Endothelial cell of umbilical vein (primary cell): ENCODE measurements around the gene KASH5. TPM values are rescaled to one million over a fixed set of nuclear protein-coding genes. Genes with fewer than 3 reads are reported as not detected.

Source experiments
- BruUV-seq: library from RNA; stranded (reverse); fragments of 400-500 nt; replicated peaks from 2 replicates; lab custom pipeline; 2021; lab: Mats Ljungman, UMichigan
- CTCF ChIA-PET: fragments of 300-600, 350-600 bp; sonication (Branson Sonifier 250); formaldehyde crosslinking; loops from one replicate; lab custom pipeline; 2021; ENCODE audit warnings: antibody characterized with exemption, inconsistent platforms; lab: Charles Lee
- POLR2A ChIA-PET: fragments of 300-600, 350-600 bp; sonication (Branson Sonifier 250); formaldehyde crosslinking; loops from one replicate; lab custom pipeline; 2021; ENCODE audit warnings: antibody characterized with exemption, inconsistent platforms; lab: Charles Lee
- DNase-seq: peaks from one replicate; pipeline ENCODE4 v3.0.0-alpha.2; 2011; ENCODE audit warnings: low read depth, low spot score
- FAIRE-seq: peaks from 2 replicates; lab custom pipeline; 2011; peaks lifted over from hg19 to GRCh38; lab: Jason Lieb, UNC
- H2AFZ ChIP-seq: 2 replicates; pipeline ENCODE4 v1.6.0; 2012; ENCODE audit warnings: low read depth, low read length, control low read depth, inconsistent platforms
- H3K27ac ChIP-seq: 2 replicates; pipeline ENCODE4 v1.5.1; 2011; ENCODE audit warnings: low read depth, mild to moderate bottlenecking, control low read depth, low read length, moderate library complexity; ENCODE audit not compliant: insufficient read depth
- H3K27me3 ChIP-seq, 2 experiments: 2 replicates each; pipeline versions ENCODE4 v1.6.0 to v1.6.1; 2011; ENCODE audit warnings: low read length in 2 of 2, mixed read lengths in 1 of 2; ENCODE audit not compliant: control insufficient read depth in 2 of 2, insufficient read depth in 2 of 2
- H3K36me3 ChIP-seq, 2 experiments: 2 replicates in 1 of 2; 3 replicates in 1 of 2; pipeline ENCODE4 v1.5.1; 2011; ENCODE audit warnings: low read length in 2 of 2, mild to moderate bottlenecking in 1 of 2, moderate library complexity in 1 of 2; ENCODE audit not compliant: control insufficient read depth in 2 of 2, insufficient read depth in 2 of 2; ENCODE audit errors: extremely low read depth in 1 of 2
- H3K4me1 ChIP-seq: 3 replicates; pipeline ENCODE4 v1.5.1; 2011; ENCODE audit warnings: mild to moderate bottlenecking, low read length; ENCODE audit not compliant: control insufficient read depth, insufficient read depth; ENCODE audit errors: extremely low read depth
- H3K4me2 ChIP-seq: 2 replicates; pipeline ENCODE4 v1.6.1; 2011; ENCODE audit warnings: low read length, control low read depth, mixed read lengths; ENCODE audit not compliant: insufficient read depth
- H3K4me3 ChIP-seq, 3 experiments: fragments of 200-600 bp in 1 of 3; sonication (generic), shearing (Covaris generic) in 1 of 3; replicated peaks in 1 of 3; 2 replicates each; pipeline ENCODE4 v1.5.1; 2011 to 2016; ENCODE audit warnings: control low read depth in 3 of 3, low read length in 3 of 3, mild to moderate bottlenecking in 2 of 3, inconsistent platforms in 1 of 3, low read depth in 1 of 3, moderate library complexity in 1 of 3; ENCODE audit not compliant: insufficient read depth in 1 of 3
- H3K79me2 ChIP-seq: 2 replicates; pipeline ENCODE4 v1.6.0; 2012; ENCODE audit warnings: low read length, inconsistent platforms; ENCODE audit not compliant: control insufficient read depth, insufficient read depth
- H3K9ac ChIP-seq: replicated peaks from 2 replicates; pipeline ENCODE3; 2011; ENCODE audit warnings: low read length, control low read depth; ENCODE audit not compliant: insufficient read depth; ENCODE audit errors: extremely low read depth
- H3K9me1 ChIP-seq: replicated peaks from 3 replicates; pipeline ENCODE4 v1.6.0; 2011; ENCODE audit warnings: mild to moderate bottlenecking, low read length; ENCODE audit not compliant: control insufficient read depth, insufficient read depth; ENCODE audit errors: extremely low read depth
- H3K9me3 ChIP-seq: replicated peaks from 2 replicates; pipeline ENCODE4 v1.5.1; 2012; ENCODE audit warnings: low read length, inconsistent platforms; ENCODE audit not compliant: control insufficient read depth, insufficient read depth
- H4K20me1 ChIP-seq: replicated peaks from 2 replicates; pipeline ENCODE3; 2011; ENCODE audit warnings: mild to moderate bottlenecking, low read length; ENCODE audit not compliant: control insufficient read depth, insufficient read depth; ENCODE audit errors: extremely low read depth
- CTCF ChIP-seq, 2 donors: IDR thresholded peaks; 1 replicate in 1 of 2; 2 replicates in 1 of 2; pipeline ENCODE4 v1.5.1; 2011; ENCODE audit warnings: low read length in 2 of 2, mild to moderate bottlenecking in 2 of 2, moderate library complexity in 2 of 2, control low read depth in 1 of 2, inconsistent platforms in 1 of 2, low read depth in 1 of 2; ENCODE audit not compliant: insufficient read depth in 1 of 2; ENCODE audit errors: extremely low read depth in 1 of 2
- EZH2 ChIP-seq: IDR thresholded peaks from 2 replicates; pipeline ENCODE4 v1.6.1; 2012; ENCODE audit warnings: borderline replicate concordance, low read depth, mild to moderate bottlenecking, moderate library complexity, low read length, inconsistent platforms; ENCODE audit not compliant: severe bottlenecking
- FOS ChIP-seq: IDR thresholded peaks from 2 replicates; pipeline ENCODE4 v1.6.1; 2011; ENCODE audit warnings: mild to moderate bottlenecking, low read length, moderate library complexity, borderline replicate concordance; ENCODE audit not compliant: insufficient read depth
- JUN ChIP-seq: IDR thresholded peaks from 2 replicates; pipeline ENCODE4 v1.6.1; 2011; ENCODE audit warnings: borderline replicate concordance, low read depth; ENCODE audit not compliant: insufficient read length, insufficient read depth
- MAX ChIP-seq: IDR thresholded peaks from 2 replicates; pipeline ENCODE4 v1.6.1; 2011; ENCODE audit not compliant: insufficient read depth, insufficient read length
- POLR2A ChIP-seq: IDR thresholded peaks from 2 replicates; pipeline ENCODE4 v1.6.1; 2012; ENCODE audit warnings: low read depth, mild to moderate bottlenecking, control low read depth, low read length
- dilution Hi-C: fragments of 300-500 bp; cut with MboI; formaldehyde crosslinking; loops from one replicate; pipeline ENCODE4 v1.15.0; 2019; ENCODE audit warnings: low sequenced_read_pairs; ENCODE audit not compliant: extremely low pct_ligation_motif_present
- intact Hi-C: fragments of 100-400 bp; cut with micrococcal nuclease; formaldehyde crosslinking; loops from one replicate; pipeline ENCODE4 v1.10.0; 2022
- polyA plus RNA-seq, 4 experiments: library from polyadenylated mRNA; depleted of rRNA in 3 of 4; stranded (reverse) in 3 of 4; unstranded in 1 of 4; fragments of >200 nt; gene quantifications; 2 replicates each; pipeline versions ENCODE4 v1.2.1 to v1.2.3, GENCODE V29; 2011 to 2012; ENCODE audit warnings: missing spikeins in 1 of 4
- total RNA-seq: library from RNA; stranded (reverse); gene quantifications from 2 replicates; pipeline ENCODE4 v1.2.3, GENCODE V29; 2021

Gene KASH5
- total and polyA plus RNA-seq, 2 donors (not counting 3 experiments of a cell fraction or from before 2014, with no cell fraction given), result 0.03 TPM; not detected in 1

- dilution Hi-C loops, result no loop called here
- H3K4me2 ChIP-seq, result no peak overlapping the region
- H3K27ac ChIP-seq, result no peak overlapping the region
- H3K79me2 ChIP-seq, result no peaks in the 10 kb centered on the region
- BruUV-seq, result no TSS peak
- TF ChIP-seq MAX (no peak), CTCF (IDR thresholded peaks at IDR 0.05; ENCODE audit: extremely low read depth in 1 of 2, insufficient read depth in 1 of 2, low read depth in 1 of 2, low read length in 2 of 2) (no peak), POLR2A (peak; percentile 18), JUN (no peak), EZH2 (peak; percentile 42), FOS (no peak)
- no peak overlapping the region for H3K9ac ChIP-seq
- H3K36me3 ChIP-seq, result peaks cover 6 to 20% of the 10 kb centered on the region in 2 experiments
- H3K4me3 ChIP-seq, result no peak overlapping the region
- no peak overlapping the region for H2AFZ ChIP-seq
- intact Hi-C loops, result no loop called here
- H3K9me1 ChIP-seq, result no peaks in the 10 kb centered on the region
- DNase-seq (peak; percentile 52), FAIRE-seq (no peak)
- no peaks in the 10 kb centered on the region for H3K27me3 ChIP-seq
- no peaks in the 10 kb centered on the region for H3K9me3 ChIP-seq
- ChIA-PET POLR2A (no interaction called here), CTCF (interaction anchor here (1.7 to 3.5 kb wide), 2 partner anchors 11 to 112 kb away, joined by 6 to 15 read pairs; no protein-coding TSS in a partner anchor)
- H3K4me1 ChIP-seq, result peaks cover 15% of the 10 kb centered on the region
- H4K20me1 ChIP-seq, result no peaks in the 10 kb centered on the region
These were observed 49.3 kb upstream of the KASH5 start for GRCh38 chr19:49338691-49339300.
